D341Med (cell line): Measurements from ENCODE around the gene ARG2.
A peak's percentile ranks its signal among the peaks of the same experiment; 100 is the strongest.

Experiments used
- DNase-seq: peaks from one replicate; pipeline ENCODE4 v3.0.0; 2012; ENCODE audit warnings: low spot score

ARG2 gene

GRCh38 chr14:67690011-67690410, 70.3 kb downstream of the ARG2 start:
- DNase-seq: no peak

GRCh38 chr14:67694791-67695393, 75.2 kb downstream of the ARG2 start:
- DNase-seq: peak; percentile 84

GRCh38 chr14:67695394-67695949, 75.8 kb downstream of the ARG2 start, which contains the start of gene RDH11:
Gene RDH11, minus strand, starts transcription at chr14:67695764. Its CDS starts 61 bp downstream, at chr14:67695703.
- DNase-seq: peak; percentile 90

DNA sequence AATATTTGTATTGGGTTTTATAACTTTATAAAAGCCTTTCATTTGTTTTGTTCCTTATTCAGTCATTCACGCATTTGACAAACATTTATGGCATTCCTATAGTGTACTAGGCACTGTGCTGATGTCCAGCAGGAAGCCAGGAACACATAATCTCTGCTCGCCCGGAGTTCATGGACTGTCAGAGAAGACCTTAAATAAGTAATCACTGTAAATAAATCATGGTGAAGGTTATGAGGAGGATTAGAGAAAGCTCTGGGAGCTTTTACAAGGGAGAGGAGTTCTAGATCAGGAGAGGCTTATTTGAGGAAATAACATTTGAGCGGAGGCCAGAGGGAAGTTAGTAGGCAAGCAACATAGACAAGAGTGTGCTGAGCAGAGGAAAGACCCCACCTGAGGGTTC, 77.3 kb downstream of the ARG2 start:
- DNase-seq: no peak

DNA sequence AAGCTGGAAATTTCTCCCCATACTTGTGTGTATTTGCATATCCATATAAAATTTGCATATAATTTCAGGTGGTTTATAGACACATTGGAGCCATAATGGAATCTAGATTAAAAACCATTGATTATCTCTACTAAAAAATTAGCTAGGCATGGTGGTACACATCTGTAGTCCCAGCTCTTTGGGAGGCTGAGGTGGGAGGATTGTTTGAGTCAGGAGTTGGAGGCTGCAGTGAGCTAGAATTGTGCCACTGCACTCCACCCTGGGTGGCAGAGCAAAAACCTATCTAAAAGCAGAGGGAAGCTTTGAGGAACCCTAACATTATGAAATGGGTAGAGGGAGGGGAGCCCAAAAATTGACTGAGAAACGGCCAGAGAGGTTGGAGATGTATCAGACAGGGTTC, 78.5 kb downstream of the ARG2 start:
- no peak for DNase-seq
